ENCODE results near the gene FGFR4. TPM values are rescaled to one million over a fixed set of nuclear protein-coding genes. Genes with fewer than 3 reads are reported as not detected.

The FGFR4 gene
- total RNA-seq, 1 donor from 2014 or later = 0.93 TPM

GRCh38 chr5:177132136-177133095 is 45.7 kb downstream of the FGFR4 start:
- no peak for TF ChIP-seq CTCF (IDR thresholded peaks at IDR 0.05; ENCODE audit: borderline replicate concordance)
- peak overlapping the region; percentile 94 for H3K27ac ChIP-seq (replicated peaks)
- H3K4me3 ChIP-seq = peak overlapping the region; percentile 74
- peak; percentile 26 for DNase-seq
- peaks cover 45% of the 10 kb centered on the region for H3K4me1 ChIP-seq
- no peaks in the 10 kb centered on the region for H3K9me3 ChIP-seq (replicated peaks)
- peaks cover 21% of the 10 kb centered on the region for H3K36me3 ChIP-seq
- intact Hi-C loops (cut with micrococcal nuclease) = no loop called here
- no peaks in the 10 kb centered on the region for H3K27me3 ChIP-seq (ENCODE audit: low read depth)

GRCh38 chr5:177133096-177133852 is 46.6 kb downstream of the FGFR4 start, which contains the start of gene NSD1:
TSS of gene NSD1 (plus strand) at chr5:177133773. CDS start at chr5:177135104, 1,331 bp downstream.
- H3K27ac ChIP-seq (replicated peaks) = peak within 1 kb of the TSS; percentile 94
- H3K4me1 ChIP-seq = peaks cover 54% of the 10 kb centered on the region
- peak within 1 kb of the TSS; percentile 74 for H3K4me3 ChIP-seq
- intact Hi-C loops (cut with micrococcal nuclease) = no loop called here
- H3K36me3 ChIP-seq = peaks cover 30% of the 10 kb centered on the region
- peak; percentile 89 for DNase-seq
- no peak for TF ChIP-seq CTCF (IDR thresholded peaks at IDR 0.05; ENCODE audit: borderline replicate concordance)
- H3K9me3 ChIP-seq (replicated peaks) = no peaks in the 10 kb centered on the region
- H3K27me3 ChIP-seq (ENCODE audit: low read depth) = no peaks in the 10 kb centered on the region

- Histone ChIP-seq H3K36me3 (peaks cover 33% of the 10 kb centered on the region), H3K27ac (replicated peaks) (peak overlapping the region; percentile 94), H3K4me1 (peaks cover 62% of the 10 kb centered on the region), H3K4me3 (peak overlapping the region; percentile 74), H3K27me3 (ENCODE audit: low read depth) (no peaks in the 10 kb centered on the region), H3K9me3 (replicated peaks) (no peaks in the 10 kb centered on the region)
- intact Hi-C loops (cut with micrococcal nuclease) = no loop called here
- no peak for TF ChIP-seq CTCF (IDR thresholded peaks at IDR 0.05; ENCODE audit: borderline replicate concordance)
- DNase-seq = peak; percentile 52
Measured at GRCh38 chr5:177133853-177134696, 47.4 kb downstream of the FGFR4 start.

- H3K4me1 ChIP-seq = peaks cover 69% of the 10 kb centered on the region
- intact Hi-C loops (cut with micrococcal nuclease) = no loop called here
Measured at GRCh38 chr5:177134697-177135225, 48.0 kb downstream of the FGFR4 start.

More at GRCh38 chr5:177134697-177135225, 48.0 kb downstream of the FGFR4 start:
- DNase-seq = no peak
- TF ChIP-seq CTCF (IDR thresholded peaks at IDR 0.05; ENCODE audit: borderline replicate concordance) = no peak
- H3K27ac ChIP-seq (replicated peaks) = peak overlapping the region; percentile 94
- H3K27me3 ChIP-seq (ENCODE audit: low read depth) = no peaks in the 10 kb centered on the region
- H3K4me3 ChIP-seq = peak overlapping the region; percentile 74
- H3K9me3 ChIP-seq (replicated peaks) = no peaks in the 10 kb centered on the region
- peaks cover 33% of the 10 kb centered on the region for H3K36me3 ChIP-seq
